Measurements from ENCODE around the gene GCG. TPM values are rescaled to one million over a fixed set of nuclear protein-coding genes. Genes with fewer than 3 reads are reported as not detected.

Gene GCG
- total RNA-seq, 1 experiment from 2014 or later, result not detected

DNA sequence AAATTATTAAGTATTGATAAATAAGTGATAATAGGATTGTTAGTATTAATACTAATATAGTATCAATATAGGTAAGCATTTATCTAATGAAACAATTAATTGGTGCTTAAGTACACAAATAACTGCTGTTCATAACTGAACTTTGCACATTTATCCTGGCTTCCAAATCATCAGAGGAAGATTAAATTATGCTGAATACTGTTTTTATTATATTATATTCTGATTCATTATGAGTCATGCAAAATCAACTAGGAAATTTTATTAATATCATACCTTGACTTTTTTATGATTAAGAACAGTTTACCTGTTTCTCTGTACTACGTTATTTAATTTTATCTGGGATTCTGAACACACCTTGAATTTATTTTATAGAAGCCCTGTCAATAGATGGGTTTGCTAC lies 48.6 kb upstream of the GCG start (continued):
- TF ChIP-seq, protein P1, sequence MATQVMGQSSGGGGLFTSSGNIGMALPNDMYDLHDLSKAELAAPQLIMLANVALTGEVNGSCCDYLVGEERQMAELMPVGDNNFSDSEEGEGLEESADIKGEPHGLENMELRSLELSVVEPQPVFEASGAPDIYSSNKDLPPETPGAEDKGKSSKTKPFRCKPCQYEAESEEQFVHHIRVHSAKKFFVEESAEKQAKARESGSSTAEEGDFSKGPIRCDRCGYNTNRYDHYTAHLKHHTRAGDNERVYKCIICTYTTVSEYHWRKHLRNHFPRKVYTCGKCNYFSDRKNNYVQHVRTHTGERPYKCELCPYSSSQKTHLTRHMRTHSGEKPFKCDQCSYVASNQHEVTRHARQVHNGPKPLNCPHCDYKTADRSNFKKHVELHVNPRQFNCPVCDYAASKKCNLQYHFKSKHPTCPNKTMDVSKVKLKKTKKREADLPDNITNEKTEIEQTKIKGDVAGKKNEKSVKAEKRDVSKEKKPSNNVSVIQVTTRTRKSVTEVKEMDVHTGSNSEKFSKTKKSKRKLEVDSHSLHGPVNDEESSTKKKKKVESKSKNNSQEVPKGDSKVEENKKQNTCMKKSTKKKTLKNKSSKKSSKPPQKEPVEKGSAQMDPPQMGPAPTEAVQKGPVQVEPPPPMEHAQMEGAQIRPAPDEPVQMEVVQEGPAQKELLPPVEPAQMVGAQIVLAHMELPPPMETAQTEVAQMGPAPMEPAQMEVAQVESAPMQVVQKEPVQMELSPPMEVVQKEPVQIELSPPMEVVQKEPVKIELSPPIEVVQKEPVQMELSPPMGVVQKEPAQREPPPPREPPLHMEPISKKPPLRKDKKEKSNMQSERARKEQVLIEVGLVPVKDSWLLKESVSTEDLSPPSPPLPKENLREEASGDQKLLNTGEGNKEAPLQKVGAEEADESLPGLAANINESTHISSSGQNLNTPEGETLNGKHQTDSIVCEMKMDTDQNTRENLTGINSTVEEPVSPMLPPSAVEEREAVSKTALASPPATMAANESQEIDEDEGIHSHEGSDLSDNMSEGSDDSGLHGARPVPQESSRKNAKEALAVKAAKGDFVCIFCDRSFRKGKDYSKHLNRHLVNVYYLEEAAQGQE (IDR thresholded peaks at IDR 0.05; ENCODE audit: low read depth), result no peak
- TF ChIP-seq, protein P2, sequence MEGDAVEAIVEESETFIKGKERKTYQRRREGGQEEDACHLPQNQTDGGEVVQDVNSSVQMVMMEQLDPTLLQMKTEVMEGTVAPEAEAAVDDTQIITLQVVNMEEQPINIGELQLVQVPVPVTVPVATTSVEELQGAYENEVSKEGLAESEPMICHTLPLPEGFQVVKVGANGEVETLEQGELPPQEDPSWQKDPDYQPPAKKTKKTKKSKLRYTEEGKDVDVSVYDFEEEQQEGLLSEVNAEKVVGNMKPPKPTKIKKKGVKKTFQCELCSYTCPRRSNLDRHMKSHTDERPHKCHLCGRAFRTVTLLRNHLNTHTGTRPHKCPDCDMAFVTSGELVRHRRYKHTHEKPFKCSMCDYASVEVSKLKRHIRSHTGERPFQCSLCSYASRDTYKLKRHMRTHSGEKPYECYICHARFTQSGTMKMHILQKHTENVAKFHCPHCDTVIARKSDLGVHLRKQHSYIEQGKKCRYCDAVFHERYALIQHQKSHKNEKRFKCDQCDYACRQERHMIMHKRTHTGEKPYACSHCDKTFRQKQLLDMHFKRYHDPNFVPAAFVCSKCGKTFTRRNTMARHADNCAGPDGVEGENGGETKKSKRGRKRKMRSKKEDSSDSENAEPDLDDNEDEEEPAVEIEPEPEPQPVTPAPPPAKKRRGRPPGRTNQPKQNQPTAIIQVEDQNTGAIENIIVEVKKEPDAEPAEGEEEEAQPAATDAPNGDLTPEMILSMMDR (IDR thresholded peaks at IDR 0.05 in 2 of 3, conservative IDR thresholded peaks at IDR 0.05 in 1 of 3; ENCODE audit: borderline replicate concordance in 1 of 3, insufficient read depth in 1 of 3, low read depth in 2 of 3, low read length in 2 of 3), result no peak

DNA sequence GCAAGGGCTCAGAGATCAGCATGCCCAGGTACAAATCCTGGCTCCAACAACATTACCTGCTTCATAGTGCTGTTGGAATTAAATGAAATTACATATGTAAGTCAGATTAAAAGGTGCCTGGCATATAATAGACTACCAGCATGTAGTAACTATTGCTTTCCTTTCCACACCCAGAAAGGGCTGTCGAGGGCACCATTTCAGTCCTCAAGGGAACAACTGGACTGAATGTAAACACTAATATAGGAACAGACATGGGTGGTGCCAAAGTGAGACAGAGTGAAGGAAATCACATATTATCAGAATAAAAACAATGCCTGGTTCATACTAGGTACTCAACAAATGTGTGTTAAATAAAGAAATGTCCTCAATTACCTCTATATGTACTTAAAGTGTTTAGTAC lies 47.9 kb upstream of the GCG start:
- Histone ChIP-seq H4K20me1 (ENCODE audit: insufficient read depth) (no peaks in the 10 kb centered on the region), H3K79me2 (ENCODE audit: insufficient read depth, low read length) (no peaks in the 10 kb centered on the region), H3K27ac (ENCODE audit: low read depth, low read length) (no peak overlapping the region), H3K9ac (ENCODE audit: low read length) (no peak overlapping the region), H3K4me2 (ENCODE audit: low read length) (no peak overlapping the region), H3K4me3 (replicated peaks in 1 of 2; ENCODE audit: low read depth in 1 of 2, low read length in 2 of 2) (no peak overlapping the region), H3K4me1 (ENCODE audit: control insufficient read depth in 1 of 2, insufficient read depth in 2 of 2, low read length in 2 of 2) (no peaks in the 10 kb centered on the region), H3K36me3 (ENCODE audit: control insufficient read depth in 1 of 2, insufficient read depth in 2 of 2, low read length in 2 of 2) (no peaks in the 10 kb centered on the region), H2AFZ (ENCODE audit: low read depth, low read length, poor library complexity, severe bottlenecking) (no peak overlapping the region), H3K9me2 (ENCODE audit: insufficient read depth) (no peaks in the 10 kb centered on the region), H3K27me3 (ENCODE audit: insufficient read depth, low read length) (no peaks in the 10 kb centered on the region), H3K9me3 (ENCODE audit: control insufficient read depth in 1 of 2, insufficient read depth in 1 of 2, low read depth in 1 of 2, low read length in 2 of 2) (no peaks in the 10 kb centered on the region)
- ATAC-seq (no peak), DNase-seq (ENCODE audit: low read depth, low spot score) (no peak)
- TF ChIP-seq ZNF274 (IDR thresholded peaks at IDR 0.05; ENCODE audit: low read depth, low read length) (no peak), TCF7L2 (IDR thresholded peaks at IDR 0.05; ENCODE audit: borderline replicate concordance, extremely low read depth, insufficient read depth, insufficient read length) (no peak), RAD21 (IDR thresholded peaks at IDR 0.05; ENCODE audit: low read depth) (no peak), POLR2A (IDR thresholded peaks at IDR 0.05; ENCODE audit: borderline replicate concordance, extremely low read depth, insufficient read depth, insufficient read length) (no peak)
- ChIA-PET CTCF (no interaction called here), POLR2A (no interaction called here), RAD21 (ENCODE audit: low non-redundant PET in 1 of 2, low total read pairs in 2 of 2, uncharacterized antibody in 2 of 2, unreplicated experiment in 2 of 2) (no interaction called here)
- no TSS peak for BruUV-seq (replicated peaks)
- intact Hi-C loops (cut with micrococcal nuclease), result no loop called here

Data from HCT116 (cell line).